NCI-H446 (cell line): ENCODE measurements around the gene TMEM223.
"Not testable (repeated sequence)": the region's sequence is repeated elsewhere in the genome, so short reads cannot be mapped to it uniquely, and the experiment has no call there.

Experiments
- DNase-seq, 2 experiments: peaks; one replicate each; lab custom pipeline; 2025; lab: John Stamatoyannopoulos, UW

TMEM223 gene, protein sequence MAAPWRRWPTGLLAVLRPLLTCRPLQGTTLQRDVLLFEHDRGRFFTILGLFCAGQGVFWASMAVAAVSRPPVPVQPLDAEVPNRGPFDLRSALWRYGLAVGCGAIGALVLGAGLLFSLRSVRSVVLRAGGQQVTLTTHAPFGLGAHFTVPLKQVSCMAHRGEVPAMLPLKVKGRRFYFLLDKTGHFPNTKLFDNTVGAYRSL

GRCh38 chr11:62791501-62792201 is at the start of gene TMEM223:
Gene TMEM223 (minus strand): TSS chr11:62792006. CDS start chr11:62791994, 12 bp downstream.
- DNase-seq, result peak; percentile 51 to 80

DNA sequence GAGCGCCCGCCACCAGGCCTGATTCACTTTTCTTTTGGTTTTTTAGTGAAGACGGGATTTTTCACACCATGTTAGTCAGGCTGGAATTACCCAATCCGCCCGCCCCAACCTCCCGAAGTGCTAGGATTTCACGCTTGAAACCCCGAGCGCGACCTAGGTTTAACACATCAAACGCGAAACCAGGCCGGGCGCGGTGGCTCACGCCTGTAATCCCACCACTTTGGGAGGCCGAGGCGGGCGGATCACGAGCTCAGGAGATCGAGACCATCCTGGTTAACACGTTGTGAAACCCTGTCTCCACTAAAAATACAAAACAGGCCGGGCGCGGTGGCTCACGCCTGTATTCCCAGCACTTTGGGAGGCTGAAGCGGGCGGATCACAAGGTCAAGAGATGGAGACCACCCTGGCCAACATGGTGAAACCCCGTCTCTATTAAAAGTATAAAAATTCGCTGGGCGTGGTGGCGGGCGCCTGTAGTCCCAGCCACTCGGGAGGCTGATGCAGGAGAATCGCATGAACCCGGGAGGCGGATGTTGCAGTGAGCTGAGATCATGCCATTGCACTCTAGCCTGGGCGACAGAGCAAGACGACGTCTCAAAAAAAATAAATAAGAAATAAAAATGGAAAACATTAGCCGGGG is 49.0 kb upstream of the TMEM223 start:
- peak; percentile 93 to 95 for DNase-seq

GRCh38 chr11:62839050-62839945 is 47.5 kb upstream of the TMEM223 start, which contains the start of gene WDR74:
Gene WDR74 (minus strand): TSS chr11:62839590. CDS start chr11:62839570, 20 bp downstream.
- peak; percentile 83 to 92 for DNase-seq

DNA sequence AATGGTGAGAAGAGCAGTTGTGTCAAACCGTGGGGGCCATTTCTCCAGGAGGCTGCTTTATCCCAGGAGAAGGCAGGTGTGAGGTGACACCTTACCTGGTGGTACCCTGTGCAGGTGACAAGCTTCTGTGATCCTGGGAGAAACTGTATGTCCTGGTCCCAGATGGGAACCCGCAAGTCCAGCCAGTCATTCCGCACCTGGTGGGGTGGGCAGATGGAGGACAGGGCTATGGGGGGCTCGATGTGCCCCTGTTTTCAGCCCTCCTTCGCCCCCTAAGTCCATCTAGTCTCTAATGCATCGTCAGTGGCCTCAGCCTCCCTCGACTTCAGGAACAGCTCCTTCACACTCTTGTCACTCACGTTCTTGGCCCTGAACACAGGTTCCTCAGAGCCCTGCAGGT is 43.5 kb upstream of the TMEM223 start:
- no peak for DNase-seq

DNA sequence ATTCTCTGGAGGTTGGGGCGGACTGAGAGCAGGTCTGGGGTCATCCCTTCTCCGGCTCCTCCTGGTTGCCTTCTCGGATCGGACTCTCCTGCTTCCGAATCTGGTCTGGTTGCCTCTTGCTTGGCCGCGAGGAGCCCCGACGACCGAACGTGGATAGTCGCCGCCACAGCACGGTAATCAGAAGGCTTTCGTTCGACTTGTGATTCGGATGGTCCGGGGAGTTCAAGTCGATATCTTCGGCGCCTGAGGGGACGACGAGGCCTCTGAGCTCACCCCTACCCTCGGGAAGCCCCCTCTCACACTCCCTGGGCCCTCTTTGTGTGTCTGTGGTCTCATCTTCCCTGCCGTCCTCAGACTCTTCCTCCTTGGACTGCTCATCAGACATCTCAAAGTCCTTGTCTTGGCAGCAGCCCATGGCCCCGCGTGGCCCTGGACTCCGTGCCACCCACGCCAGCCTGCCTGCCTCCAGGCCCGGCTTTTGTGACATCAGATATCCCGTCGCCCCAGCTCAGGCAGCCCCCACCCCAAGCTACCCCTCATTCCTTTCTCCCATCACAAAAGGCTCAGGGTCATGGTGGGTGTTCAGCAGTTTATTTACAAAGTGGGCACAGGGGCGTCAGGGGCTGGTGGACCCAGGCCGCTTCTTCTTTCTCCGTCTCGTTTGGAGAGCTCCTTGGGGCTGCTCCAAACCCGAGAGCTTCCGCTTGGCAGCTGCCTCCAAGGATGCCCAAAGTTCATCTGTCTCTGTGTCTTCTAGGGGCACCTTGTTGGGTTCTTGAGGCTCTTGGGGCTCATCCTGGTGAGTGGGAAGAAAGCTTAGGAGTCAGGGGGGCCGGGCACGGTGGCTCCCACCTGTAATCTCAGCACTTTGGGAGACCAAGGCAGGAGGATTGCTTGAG is 40.8 kb upstream of the TMEM223 start, which contains the start of gene TEX54:
Gene TEX54, minus strand, starts transcription at position 506 of the 899 bp plus-strand sequence.
- no peak for DNase-seq

DNA sequence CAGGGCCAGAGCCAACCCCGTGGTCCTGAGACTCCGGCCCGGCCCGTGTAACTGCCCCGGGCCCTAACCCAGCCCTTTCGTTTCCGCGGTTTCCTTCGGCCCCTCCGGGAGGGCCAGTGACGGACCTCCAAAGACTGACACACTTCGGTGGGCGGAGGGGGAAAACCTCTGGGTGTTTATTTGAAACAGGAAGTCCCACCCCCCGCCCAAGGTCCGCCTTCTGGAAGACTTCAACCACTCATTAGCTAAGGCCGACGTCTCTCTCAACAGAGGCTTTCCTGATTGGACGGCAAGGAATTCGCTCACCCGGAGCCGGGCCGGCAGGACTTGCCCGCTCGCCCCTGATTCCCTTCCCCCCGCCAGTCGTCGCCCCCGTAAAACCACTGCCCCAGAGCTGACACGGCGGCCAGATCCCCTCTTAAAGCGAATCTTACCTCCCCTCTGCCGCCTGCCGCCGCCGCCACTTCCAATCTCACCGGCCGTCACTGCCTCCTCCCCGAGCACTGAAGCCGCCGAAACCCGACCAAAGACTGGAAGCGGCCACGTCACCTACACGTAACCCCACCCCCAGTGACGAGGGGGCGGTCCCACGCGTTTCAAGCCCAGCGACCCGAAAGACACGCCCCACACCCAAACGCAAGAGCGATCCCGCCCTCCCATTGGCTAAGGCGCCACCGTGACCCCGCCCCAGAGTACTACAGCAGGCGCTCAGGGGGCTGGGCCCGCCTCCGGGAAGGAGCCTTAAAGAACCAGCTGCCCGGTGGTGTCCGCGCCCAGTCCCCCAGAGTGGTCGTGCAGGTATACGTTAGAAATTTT is 39.9 kb upstream of the TMEM223 start, which contains the start of gene STX5:
Gene STX5, minus strand, starts transcription at position 532 of the 816 bp plus-strand sequence. CDS start 808 bp downstream, outside the sequence.
- DNase-seq, result peak; percentile 99

- no peak for DNase-seq
Observed at GRCh38 chr11:62830904-62831519, 39.2 kb upstream of the TMEM223 start.

DNA sequence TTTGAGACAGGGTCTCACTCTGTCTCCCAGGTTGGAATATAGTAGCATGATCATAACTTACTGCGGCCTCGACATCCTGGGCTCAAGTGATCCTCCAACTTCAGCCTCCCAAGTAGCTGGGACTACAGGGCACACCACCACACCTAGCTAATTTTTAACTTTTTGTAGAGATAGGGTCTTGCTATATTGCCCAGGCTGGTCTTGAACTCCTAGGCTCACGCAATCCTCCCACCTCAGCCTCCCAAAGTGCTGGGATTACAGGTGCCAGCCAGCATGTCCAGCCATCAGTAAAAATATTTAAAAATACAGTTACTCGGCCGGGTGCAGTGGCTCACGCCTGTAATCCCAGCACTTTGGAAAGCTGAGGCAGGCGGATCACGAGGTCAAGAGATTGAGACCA is 36.3 kb upstream of the TMEM223 start:
- not testable (repeated sequence) for DNase-seq

DNA sequence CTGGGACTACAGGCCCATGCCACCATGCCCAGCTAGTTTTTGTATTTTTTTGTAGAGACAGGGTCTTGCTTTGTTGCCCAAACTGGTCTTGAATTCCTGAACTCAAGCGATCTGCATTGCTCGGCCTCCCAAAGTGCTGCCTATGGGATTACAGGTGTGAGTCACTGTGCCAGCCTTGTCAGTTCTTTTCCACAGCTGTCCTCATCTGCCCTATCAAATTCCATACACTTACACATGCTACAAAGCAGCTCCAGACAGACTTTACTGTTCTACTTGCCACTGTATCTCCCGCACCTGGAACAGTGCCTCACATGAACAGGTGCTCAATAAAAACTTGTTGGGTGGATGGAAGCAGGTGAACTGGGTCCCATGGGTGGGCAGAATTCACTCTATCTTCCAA is 31.9 kb upstream of the TMEM223 start:
- no peak for DNase-seq

DNA sequence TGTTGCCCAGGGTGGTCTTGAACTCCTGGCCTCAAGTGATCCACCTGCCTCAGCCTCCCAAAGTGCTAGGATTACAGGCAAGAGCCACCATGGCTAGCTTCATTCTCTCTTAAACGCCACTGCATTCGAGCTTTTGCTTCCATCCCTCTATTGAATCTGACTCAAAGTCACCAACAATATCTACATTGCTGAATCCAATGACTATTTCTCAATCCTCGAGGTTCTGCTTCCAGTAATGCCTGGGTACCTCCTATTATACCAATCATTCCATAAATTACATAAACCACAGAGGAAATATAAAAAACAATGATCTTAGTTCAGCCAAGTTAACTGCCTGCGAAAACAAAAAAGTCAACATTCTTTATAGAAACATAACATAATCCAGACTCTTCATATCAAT is 25.3 kb upstream of the TMEM223 start:
- no peak for DNase-seq

DNA sequence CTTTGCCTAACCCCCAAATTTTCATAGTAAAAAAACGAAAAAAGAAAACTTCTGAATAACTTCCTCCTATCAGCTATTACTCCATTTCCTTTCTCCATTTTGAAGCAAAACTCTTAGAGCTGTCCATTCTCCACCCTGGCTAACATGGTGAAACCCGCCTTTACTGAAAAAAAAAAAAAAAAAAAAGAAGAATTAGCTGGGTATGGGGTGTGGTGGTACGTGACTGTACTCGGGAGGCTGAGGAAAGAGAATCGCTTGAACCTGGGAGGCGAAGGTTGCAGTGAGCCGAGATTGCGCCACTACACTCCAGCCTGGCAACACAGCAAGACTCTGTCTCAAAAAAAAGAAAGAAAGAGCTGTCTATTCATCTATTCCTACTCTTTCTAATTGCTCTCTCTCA is 24.8 kb upstream of the TMEM223 start:
- no peak for DNase-seq

GRCh38 chr11:62811659-62812058 is 19.9 kb upstream of the TMEM223 start:
- DNase-seq, result no peak

- no peak for DNase-seq
Observed at GRCh38 chr11:62810748-62811147, 18.9 kb upstream of the TMEM223 start.

DNA sequence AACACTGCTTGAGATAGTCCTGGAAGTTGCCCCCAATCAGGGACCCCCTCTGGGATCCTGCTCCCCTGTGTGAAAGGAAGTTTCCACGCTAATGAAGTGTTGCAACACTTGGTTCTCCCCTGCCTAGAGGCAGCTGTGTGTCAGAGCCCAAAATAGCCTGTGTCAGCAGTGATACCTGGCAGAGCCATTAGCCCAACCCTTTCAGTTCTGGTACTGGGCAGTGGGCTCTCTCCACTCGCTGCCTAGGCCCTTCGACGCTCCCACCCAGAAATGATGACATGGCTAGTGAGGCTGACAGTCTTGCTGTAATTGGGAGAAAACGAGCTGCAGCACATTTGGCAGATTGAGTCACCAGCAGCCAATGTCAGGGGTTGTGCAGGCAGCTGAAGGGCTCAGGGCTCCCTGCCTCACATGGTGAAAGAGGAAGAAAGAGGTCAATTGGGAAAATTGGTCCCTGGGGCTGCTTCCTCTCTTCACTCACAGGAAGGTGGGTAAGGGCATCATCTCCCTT is 14.9 kb upstream of the TMEM223 start:
- DNase-seq, result no peak

GRCh38 chr11:62805961-62806441 is 14.2 kb upstream of the TMEM223 start:
- no peak for DNase-seq

- DNase-seq, result peak; percentile 91 to 98
Observed at GRCh38 chr11:62805076-62805892, 13.5 kb upstream of the TMEM223 start, which contains the start of gene NXF1. Gene NXF1 (minus strand): TSS chr11:62805440. CDS start chr11:62805356, 84 bp downstream.

GRCh38 chr11:62804310-62805075 is 12.7 kb upstream of the TMEM223 start:
- no peak for DNase-seq
